PC-3 (cell line): ENCODE measurements around the gene ATP5ME. TPM values are rescaled to one million over a fixed set of nuclear protein-coding genes. Genes with fewer than 3 reads are reported as not detected.

Source experiments
- ATAC-seq: fragments of 200-7000 bp; cut with Tn5 transposase; 2 replicates; pipeline ENCODE4 v1.9.1; 2020; ENCODE audit warnings: mild to moderate bottlenecking, moderate library complexity
- BruUV-seq: library from RNA; stranded (reverse); fragments of 400-500 nt; replicated peaks from 2 replicates; lab custom pipeline; 2021; lab: Mats Ljungman, UMichigan
- CTCF ChIA-PET: fragments of 300-600 bp; sonication (Branson Sonifier 250); formaldehyde crosslinking; loops from one replicate; lab custom pipeline; 2022; ENCODE audit warnings: antibody characterized with exemption; lab: Charles Lee
- POLR2A ChIA-PET: fragments of 300-600 bp; sonication (Branson Sonifier 250); formaldehyde crosslinking; loops from one replicate; lab custom pipeline; 2022; ENCODE audit warnings: antibody characterized with exemption; ENCODE audit not compliant: unreplicated experiment; lab: Charles Lee
- DNase-seq: peaks from one replicate; pipeline ENCODE4 v3.0.0-alpha.2; 2015
- H2AFZ ChIP-seq: fragments of 300-600 bp; sonication (generic); 2 replicates; pipeline ENCODE4 v1.6.0; 2016; ENCODE audit warnings: antibody characterized with exemption, low read length
- H3F3A ChIP-seq: fragments of 300-600 bp; sonication (generic); one replicate; pipeline ENCODE4 v1.6.0; 2017; ENCODE audit warnings: antibody characterized with exemption, low read length, control low read depth, mild to moderate bottlenecking; ENCODE audit not compliant: unreplicated experiment
- H3K27ac ChIP-seq: fragments of 300-600 bp; sonication (generic); 2 replicates; pipeline ENCODE4 v1.5.1; 2016; ENCODE audit warnings: mild to moderate bottlenecking, low read length
- H3K27me3 ChIP-seq: fragments of 300-600 bp; sonication (generic); 2 replicates; pipeline ENCODE4 v1.6.1; 2016; ENCODE audit warnings: low read length, mixed read lengths
- H3K36me3 ChIP-seq: fragments of 300-600 bp; sonication (generic); 2 replicates; pipeline ENCODE4 v1.6.1; 2016; ENCODE audit warnings: low read depth, mixed run types, low read length, mixed read lengths
- H3K4me1 ChIP-seq: fragments of 300-600 bp; sonication (generic); 2 replicates; pipeline ENCODE4 v1.5.1; 2016; ENCODE audit warnings: low read length; ENCODE audit not compliant: insufficient read depth
- H3K4me2 ChIP-seq: fragments of 300-600 bp; sonication (generic); 2 replicates; pipeline ENCODE4 v1.6.0; 2016; ENCODE audit warnings: low read length
- H3K4me3 ChIP-seq: fragments of 300-600 bp; sonication (generic); 2 replicates; pipeline ENCODE4 v1.5.1; 2016; ENCODE audit warnings: mild to moderate bottlenecking, low read length, mixed read lengths
- H3K79me2 ChIP-seq: fragments of 300-600 bp; sonication (generic); 2 replicates; pipeline ENCODE4 v1.6.1; 2017; ENCODE audit warnings: low read length, mixed read lengths
- H3K9ac ChIP-seq: fragments of 300-600 bp; sonication (generic); 2 replicates; pipeline ENCODE4 v1.6.0; 2016; ENCODE audit warnings: mild to moderate bottlenecking, low read length
- H3K9me2 ChIP-seq: fragments of 300-600 bp; sonication (generic); replicated peaks from 2 replicates; pipeline ENCODE4 v1.6.1; 2016; ENCODE audit warnings: mixed run types, low read length, mixed read lengths
- H3K9me3 ChIP-seq: fragments of 300-600 bp; sonication (generic); 2 replicates; pipeline ENCODE4 v1.6.1; 2016; ENCODE audit warnings: low read length, mixed read lengths
- H4K20me1 ChIP-seq: fragments of 300-600 bp; sonication (generic); 2 replicates; pipeline ENCODE4 v1.6.1; 2016; ENCODE audit warnings: low read length, mixed read lengths
- CTCF ChIP-seq: fragments of 300-600 bp; sonication (generic); conservative IDR thresholded peaks from 2 replicates; pipeline ENCODE4 v1.5.1; 2017; ENCODE audit warnings: antibody characterized with exemption, low read depth, mild to moderate bottlenecking, low read length
- EZH2 ChIP-seq: fragments of 300-600 bp; sonication (generic); IDR thresholded peaks from one replicate; pipeline ENCODE4 v1.6.1; 2017; ENCODE audit warnings: antibody characterized with exemption, mild to moderate bottlenecking, low read length; ENCODE audit not compliant: unreplicated experiment
- EZH2phosphoT487 ChIP-seq: fragments of 300-600 bp; sonication (generic); IDR thresholded peaks from 2 replicates; pipeline ENCODE4 v1.6.1; 2018; ENCODE audit warnings: mild to moderate bottlenecking, antibody characterized with exemption, low read length, borderline replicate concordance
- intact Hi-C: fragments of 100-400 bp; cut with micrococcal nuclease; formaldehyde crosslinking; loops from 2 replicates; pipeline ENCODE4 v1.9.0; 2023
- total RNA-seq: library from RNA; depleted of rRNA; stranded (reverse); fragments of >200 nt; gene quantifications from 2 replicates; pipeline ENCODE4 v1.2.3, GENCODE V29; 2014

Gene ATP5ME
- total RNA-seq, 1 experiment from 2014 or later, result 579 TPM

- no peak overlapping the region for H3K4me3 ChIP-seq
- H3K4me2 ChIP-seq, result no peak overlapping the region
- no peaks in the 10 kb centered on the region for H3K9me3 ChIP-seq
- H3K27ac ChIP-seq, result no peak overlapping the region
- H3K4me1 ChIP-seq, result no peaks in the 10 kb centered on the region
- no peak for TF ChIP-seq EZH2
- no peak for TF ChIP-seq EZH2phosphoT487
- TF ChIP-seq CTCF, result no peak
- H3K9me2 ChIP-seq, result no peaks in the 10 kb centered on the region
- ChIA-PET POLR2A (no interaction called here), CTCF (no interaction called here)
- no peaks in the 10 kb centered on the region for H4K20me1 ChIP-seq
- no peaks in the 10 kb centered on the region for H3K79me2 ChIP-seq
- H3K36me3 ChIP-seq, result no peaks in the 10 kb centered on the region
- ATAC-seq, result no peak
- intact Hi-C loops, result no loop called here
- no peaks in the 10 kb centered on the region for H3F3A ChIP-seq
- H3K9ac ChIP-seq, result no peak overlapping the region
- H2AFZ ChIP-seq, result no peak overlapping the region
- no peaks in the 10 kb centered on the region for H3K27me3 ChIP-seq
- no TSS peak for BruUV-seq
- no peak for DNase-seq
These were observed 44.0 kb downstream of the ATP5ME start for GRCh38 chr4:629915-630641.

GRCh38 chr4:629636-629914 lies 44.5 kb downstream of the ATP5ME start:
- H3K9me2 ChIP-seq, result no peaks in the 10 kb centered on the region
- no peaks in the 10 kb centered on the region for H3K4me1 ChIP-seq
- H3K27ac ChIP-seq, result no peak overlapping the region
- DNase-seq (no peak), ATAC-seq (no peak)
- no peaks in the 10 kb centered on the region for H3F3A ChIP-seq
- CTCF ChIA-PET, result no interaction called here
- H3K27me3 ChIP-seq, result no peaks in the 10 kb centered on the region
- intact Hi-C loops, result no loop called here
- H2AFZ ChIP-seq, result no peak overlapping the region
- no peak overlapping the region for H3K9ac ChIP-seq
- no peak overlapping the region for H3K4me2 ChIP-seq
- H4K20me1 ChIP-seq, result no peaks in the 10 kb centered on the region
- H3K4me3 ChIP-seq, result no peak overlapping the region
- no peaks in the 10 kb centered on the region for H3K79me2 ChIP-seq
- H3K36me3 ChIP-seq, result no peaks in the 10 kb centered on the region
- TF ChIP-seq EZH2phosphoT487 (no peak), CTCF (no peak), EZH2 (no peak)
- no peaks in the 10 kb centered on the region for H3K9me3 ChIP-seq
- BruUV-seq, result no TSS peak
- POLR2A ChIA-PET, result no interaction called here

GRCh38 chr4:628821-629635 lies 45.0 kb downstream of the ATP5ME start:
- Histone ChIP-seq H3K36me3 (no peaks in the 10 kb centered on the region), H2AFZ (no peak overlapping the region), H3F3A (no peaks in the 10 kb centered on the region), H3K4me3 (no peak overlapping the region), H3K9ac (no peak overlapping the region), H3K4me2 (no peak overlapping the region), H3K4me1 (no peaks in the 10 kb centered on the region), H3K79me2 (no peaks in the 10 kb centered on the region), H3K27me3 (no peaks in the 10 kb centered on the region), H3K27ac (no peak overlapping the region), H3K9me3 (no peaks in the 10 kb centered on the region), H4K20me1 (no peaks in the 10 kb centered on the region), H3K9me2 (no peaks in the 10 kb centered on the region)
- BruUV-seq, result no TSS peak
- no peak for ATAC-seq
- no peak for TF ChIP-seq EZH2
- no peak for TF ChIP-seq CTCF
- no peak for TF ChIP-seq EZH2phosphoT487
- ChIA-PET POLR2A (no interaction called here), CTCF (no interaction called here)
- intact Hi-C loops, result no loop called here
- no peak for DNase-seq
